Measurements from ENCODE around the gene MACROD2.

GRCh38 chr20:15603506-15603905, 1608.2 kb downstream of the MACROD2 start:
- TF ChIP-seq, protein P1, sequence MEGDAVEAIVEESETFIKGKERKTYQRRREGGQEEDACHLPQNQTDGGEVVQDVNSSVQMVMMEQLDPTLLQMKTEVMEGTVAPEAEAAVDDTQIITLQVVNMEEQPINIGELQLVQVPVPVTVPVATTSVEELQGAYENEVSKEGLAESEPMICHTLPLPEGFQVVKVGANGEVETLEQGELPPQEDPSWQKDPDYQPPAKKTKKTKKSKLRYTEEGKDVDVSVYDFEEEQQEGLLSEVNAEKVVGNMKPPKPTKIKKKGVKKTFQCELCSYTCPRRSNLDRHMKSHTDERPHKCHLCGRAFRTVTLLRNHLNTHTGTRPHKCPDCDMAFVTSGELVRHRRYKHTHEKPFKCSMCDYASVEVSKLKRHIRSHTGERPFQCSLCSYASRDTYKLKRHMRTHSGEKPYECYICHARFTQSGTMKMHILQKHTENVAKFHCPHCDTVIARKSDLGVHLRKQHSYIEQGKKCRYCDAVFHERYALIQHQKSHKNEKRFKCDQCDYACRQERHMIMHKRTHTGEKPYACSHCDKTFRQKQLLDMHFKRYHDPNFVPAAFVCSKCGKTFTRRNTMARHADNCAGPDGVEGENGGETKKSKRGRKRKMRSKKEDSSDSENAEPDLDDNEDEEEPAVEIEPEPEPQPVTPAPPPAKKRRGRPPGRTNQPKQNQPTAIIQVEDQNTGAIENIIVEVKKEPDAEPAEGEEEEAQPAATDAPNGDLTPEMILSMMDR (conservative IDR thresholded peaks at IDR 0.05; ENCODE audit: low read depth, low read length): no peak
- TF ChIP-seq POLR2A (IDR thresholded peaks at IDR 0.05; ENCODE audit: low read depth, low read length): no peak
- TF ChIP-seq FOS (IDR thresholded peaks at IDR 0.05; ENCODE audit: low read depth, low read length): no peak
- no peak for TF ChIP-seq CEBPB (IDR thresholded peaks at IDR 0.05; ENCODE audit: low read depth, low read length)
- no peak for TF ChIP-seq RCOR1 (IDR thresholded peaks at IDR 0.05; ENCODE audit: insufficient replicate concordance, low read length)
- no peak for TF ChIP-seq MAZ (IDR thresholded peaks at IDR 0.05; ENCODE audit: borderline replicate concordance, low read depth, low read length)
- no peak for TF ChIP-seq MAFK (IDR thresholded peaks at IDR 0.05; ENCODE audit: low read depth, low read length)
- no peak for TF ChIP-seq CHD1 (IDR thresholded peaks at IDR 0.05; ENCODE audit: low read depth, low read length)
- TF ChIP-seq NFE2L2 (IDR thresholded peaks at IDR 0.05; ENCODE audit: low read depth, low read length): no peak
- TF ChIP-seq MXI1 (IDR thresholded peaks at IDR 0.05; ENCODE audit: borderline replicate concordance, low read depth, low read length): no peak
- no peak for TF ChIP-seq ELK1 (IDR thresholded peaks at IDR 0.05; ENCODE audit: borderline replicate concordance, low read depth, low read length)
- no peak for TF ChIP-seq SMC3 (IDR thresholded peaks at IDR 0.05; ENCODE audit: low read depth, low read length)
- TF ChIP-seq RFX5 (IDR thresholded peaks at IDR 0.05; ENCODE audit: low read depth, low read length): no peak
- TF ChIP-seq RAD21 (IDR thresholded peaks at IDR 0.05; ENCODE audit: low read length): no peak

Measured in IMR-90 (cell line).